Activated naive CD8-positive, alpha-beta T cell treated with anti-CD3 and anti-CD28 coated beads, Interleukin-2, amount 10 ng/mL, durations not matched to agents 7 days and 5 days (primary cell): Measurements from ENCODE around the gene MIB2. TPM values are rescaled to one million over a fixed set of nuclear protein-coding genes. Genes with fewer than 3 reads are reported as not detected.
"Not testable (repeated sequence)": the region's sequence is repeated elsewhere in the genome, so short reads cannot be mapped to it uniquely, and the experiment has no call there.

Experiments used
- ATAC-seq: fragments of 150-1000 bp; cut with Tn5 transposase; one replicate; pipeline ENCODE4 v1.10.0; 2021; ENCODE audit warnings: low read depth, moderate library complexity
- POLR2A ChIA-PET: fragments of 350-600 bp; sonication (Branson Sonifier 250); formaldehyde crosslinking; loops from one replicate; lab custom pipeline; 2021; ENCODE audit warnings: antibody characterized with exemption; lab: Charles Lee
- DNase-seq: peaks from one replicate; pipeline ENCODE4 v3.0.0; 2021
- H3K27ac Mint-ChIP-seq: one replicate; pipeline ENCODE4 v1.8.0; 2022; ENCODE audit warnings: mild to moderate bottlenecking, mixed read lengths
- H3K27me3 Mint-ChIP-seq: one replicate; pipeline ENCODE4 v1.8.0; 2022; ENCODE audit warnings: mild to moderate bottlenecking, moderate library complexity, mixed read lengths
- H3K36me3 Mint-ChIP-seq: one replicate; pipeline ENCODE4 v1.8.0; 2021; ENCODE audit warnings: mild to moderate bottlenecking, mixed read lengths
- H3K4me1 Mint-ChIP-seq: one replicate; pipeline ENCODE4 v1.8.0; 2021; ENCODE audit warnings: mixed read lengths
- H3K4me3 Mint-ChIP-seq: one replicate; pipeline ENCODE4 v1.8.0; 2022; ENCODE audit warnings: mild to moderate bottlenecking, moderate library complexity, mixed read lengths
- H3K9me3 Mint-ChIP-seq: one replicate; pipeline ENCODE4 v1.8.0; 2021; ENCODE audit warnings: mixed read lengths
- total RNA-seq, 2 experiments: library from RNA; stranded (reverse); gene quantifications; one replicate each; pipeline ENCODE4 v1.2.3, GENCODE V29; 2021

MIB2 gene
- total RNA-seq, 2 experiments from 2014 or later: 72.6 to 75.2 TPM

DNA sequence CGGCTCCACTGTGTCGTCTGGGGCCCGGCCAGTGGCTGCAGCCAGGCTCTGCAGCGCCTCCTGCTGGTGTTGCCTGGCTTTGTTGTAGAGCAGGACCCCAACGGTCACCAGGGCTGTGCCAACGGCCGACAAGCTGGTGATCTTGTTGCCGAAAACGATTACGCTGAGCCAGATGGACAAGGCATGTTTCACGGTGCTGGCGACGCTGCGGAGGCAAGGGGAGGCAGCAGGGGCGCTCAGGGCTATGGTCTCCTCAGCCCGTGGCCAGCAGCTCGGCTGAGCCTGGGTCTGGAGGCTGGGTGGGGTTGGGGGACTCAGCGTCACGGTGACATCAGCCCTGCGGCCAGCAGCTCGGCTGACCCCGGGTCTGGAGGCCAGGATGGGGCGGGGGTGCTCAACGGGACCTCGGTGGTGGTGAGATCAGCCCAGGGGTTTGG, 50.5 kb downstream of the MIB2 start:
- POLR2A ChIA-PET: interaction anchor here (0.6 to 1.9 kb wide), 2 partner anchors 13 to 95 kb away, joined by 4 to 8 read pairs; no protein-coding TSS in a partner anchor
- H3K27ac Mint-ChIP-seq: no peak overlapping the region
- H3K36me3 Mint-ChIP-seq: peaks cover 3% of the 10 kb centered on the region
- no peak for DNase-seq
- H3K27me3 Mint-ChIP-seq: no peaks in the 10 kb centered on the region
- H3K9me3 Mint-ChIP-seq: no peaks in the 10 kb centered on the region
- H3K4me1 Mint-ChIP-seq: peaks cover 2% of the 10 kb centered on the region
- no peak overlapping the region for H3K4me3 Mint-ChIP-seq
- peak; percentile 35 for ATAC-seq

DNA sequence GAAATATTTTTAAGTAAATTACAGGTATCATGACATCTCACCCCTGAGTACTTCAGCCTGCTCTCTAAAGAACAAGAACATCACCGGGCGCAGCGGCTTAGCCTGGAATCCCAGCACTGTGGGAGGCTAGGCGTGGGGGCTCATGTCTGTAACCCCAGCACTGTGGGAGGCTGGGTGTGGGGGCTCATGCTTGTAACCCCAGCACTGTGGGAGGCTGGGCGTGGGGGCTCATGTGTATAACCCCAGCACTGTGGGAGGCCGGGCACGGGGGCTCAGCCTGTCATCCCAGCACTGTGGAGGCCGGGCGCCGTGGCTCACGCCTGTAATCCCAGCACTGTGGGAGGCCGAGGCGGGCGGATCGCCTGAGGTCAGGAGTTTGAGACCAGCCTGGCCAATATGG, 51.2 kb downstream of the MIB2 start:
- Mint-ChIP-seq H3K27ac (no peak overlapping the region), H3K4me1 (peaks cover 2% of the 10 kb centered on the region), H3K36me3 (peaks cover 3% of the 10 kb centered on the region), H3K27me3 (no peaks in the 10 kb centered on the region), H3K9me3 (no peaks in the 10 kb centered on the region), H3K4me3 (no peak overlapping the region)
- POLR2A ChIA-PET: interaction anchor here (1.9 kb wide), 1 partner anchor 12 kb away, joined by 8 read pairs; no protein-coding TSS in a partner anchor
- no peak for DNase-seq
- ATAC-seq: no peak

DNA sequence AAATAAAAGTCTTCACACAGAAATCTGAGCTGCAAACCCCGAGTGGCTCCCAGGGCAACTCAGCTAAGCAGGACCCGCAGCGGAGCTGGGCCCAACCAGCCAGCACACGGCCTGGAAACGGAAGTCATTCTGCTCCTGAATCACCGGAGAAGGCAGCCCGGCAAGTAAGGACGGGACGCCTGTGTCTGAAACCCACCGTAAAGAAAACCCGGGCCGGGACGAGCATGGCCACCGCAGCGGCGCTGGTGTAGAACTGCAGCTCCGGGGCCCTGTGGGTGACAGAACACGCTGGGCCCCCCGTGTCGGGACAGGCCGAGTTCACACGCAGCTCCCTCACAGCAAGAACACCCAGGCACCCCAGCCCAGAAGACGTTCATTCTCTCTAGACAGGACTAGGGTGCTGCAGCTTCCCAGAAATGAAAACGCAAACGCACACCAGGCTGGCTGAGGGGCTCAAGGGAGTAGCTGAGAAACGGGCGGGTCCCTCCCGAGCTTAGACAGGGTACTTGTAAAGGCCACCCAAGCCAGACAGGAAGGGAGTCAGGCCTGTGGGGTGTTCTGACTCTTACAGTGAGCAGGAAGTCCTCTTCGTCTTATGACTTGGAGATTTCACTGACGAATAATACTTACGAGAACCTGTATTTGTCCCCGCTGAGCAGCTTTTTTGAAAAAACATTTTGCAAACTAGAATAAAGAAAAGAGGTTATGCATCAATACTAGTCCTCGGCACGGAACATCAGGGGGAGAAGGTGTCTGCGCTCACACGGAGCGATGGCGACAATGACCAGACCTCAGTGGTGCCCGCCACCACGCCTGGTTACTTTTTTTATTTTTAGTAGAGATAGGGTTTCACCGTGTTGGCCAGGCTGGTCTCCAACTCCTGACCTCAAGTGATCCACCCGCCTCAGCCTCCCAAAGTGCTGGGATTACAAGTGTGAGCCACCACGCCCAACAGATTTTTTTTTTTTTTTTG, 54.5 kb downstream of the MIB2 start:
- no peak for DNase-seq
- H3K36me3 Mint-ChIP-seq: peaks cover 4% of the 10 kb centered on the region

DNA sequence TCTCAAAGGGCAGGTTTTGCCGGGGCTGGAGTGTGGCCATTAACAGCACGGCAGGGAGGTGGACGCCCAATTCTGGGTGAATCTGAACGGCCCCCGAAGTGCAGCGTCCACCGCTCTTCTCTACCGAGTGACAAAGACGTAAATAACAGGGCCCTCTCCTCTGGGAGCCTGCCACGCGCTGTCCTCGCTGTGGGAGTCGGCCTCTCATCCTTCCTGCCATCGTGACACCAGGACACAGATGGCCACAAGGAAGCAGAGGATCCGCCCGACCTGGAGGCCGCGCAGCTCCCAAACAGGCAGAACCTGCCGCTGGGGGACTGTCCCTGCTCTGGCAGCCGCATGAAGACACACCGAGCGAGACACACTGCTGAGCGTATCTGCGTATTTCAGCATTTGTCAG, 55.6 kb downstream of the MIB2 start:
- no peak overlapping the region for H3K27ac Mint-ChIP-seq
- no peak overlapping the region for H3K4me3 Mint-ChIP-seq
- H3K9me3 Mint-ChIP-seq: no peaks in the 10 kb centered on the region
- H3K27me3 Mint-ChIP-seq: no peaks in the 10 kb centered on the region
- POLR2A ChIA-PET: no interaction called here
- DNase-seq (no peak), ATAC-seq (no peak)
- H3K36me3 Mint-ChIP-seq: peaks cover 4% of the 10 kb centered on the region
- H3K4me1 Mint-ChIP-seq: peaks cover 2% of the 10 kb centered on the region

More for the DNA sequence above, 54.5 kb downstream of the MIB2 start:
- H3K4me1 Mint-ChIP-seq: peaks cover 2% of the 10 kb centered on the region
- no peak overlapping the region for H3K27ac Mint-ChIP-seq
- POLR2A ChIA-PET: interaction anchor here (0.6 kb wide), 1 partner anchor 98 kb away, joined by 4 read pairs; no protein-coding TSS in a partner anchor
- no peak overlapping the region for H3K4me3 Mint-ChIP-seq
- no peak for ATAC-seq
- no peaks in the 10 kb centered on the region for H3K9me3 Mint-ChIP-seq
- no peaks in the 10 kb centered on the region for H3K27me3 Mint-ChIP-seq

DNA sequence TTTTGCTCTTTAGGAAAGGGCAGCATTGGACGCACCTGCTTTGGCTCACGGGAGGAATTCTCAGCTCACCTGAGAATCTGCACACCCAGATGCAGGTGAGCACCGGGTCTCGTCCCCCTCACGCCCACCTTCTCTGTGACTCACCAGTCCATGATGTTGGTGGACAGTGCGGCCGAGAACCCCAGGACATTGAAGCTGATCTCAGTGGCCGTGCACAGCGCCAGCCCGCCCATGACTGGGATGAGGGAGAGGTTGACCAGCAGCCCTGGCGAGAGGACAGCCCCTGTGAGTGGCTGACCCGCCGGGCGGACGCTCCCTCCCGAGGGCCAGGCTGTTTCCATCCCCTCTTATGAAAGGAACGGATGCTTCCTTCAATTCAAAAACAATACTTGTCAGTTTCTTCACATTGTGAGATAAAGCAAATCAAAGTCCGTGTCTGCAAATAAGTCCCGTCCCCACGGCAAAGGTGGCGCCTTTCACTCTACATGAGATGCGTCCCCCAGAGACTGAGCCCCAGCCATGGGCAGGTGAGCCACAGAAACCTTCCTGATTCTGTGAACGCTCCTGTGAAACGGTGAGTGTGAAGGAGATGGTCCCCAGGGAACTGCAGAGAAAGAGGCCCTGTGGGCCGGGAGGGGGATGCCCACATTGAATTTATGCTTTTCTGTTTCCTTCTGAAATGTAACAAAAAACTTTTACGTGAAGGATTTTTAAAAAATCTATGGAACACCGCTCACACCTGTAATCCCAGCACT, 56.2 kb downstream of the MIB2 start:
- peaks cover 2% of the 10 kb centered on the region for H3K4me1 Mint-ChIP-seq
- peaks cover 4% of the 10 kb centered on the region for H3K36me3 Mint-ChIP-seq
- ATAC-seq: no peak
- no peaks in the 10 kb centered on the region for H3K9me3 Mint-ChIP-seq
- no peak overlapping the region for H3K4me3 Mint-ChIP-seq
- POLR2A ChIA-PET: no interaction called here
- H3K27me3 Mint-ChIP-seq: no peaks in the 10 kb centered on the region
- no peak for DNase-seq
- no peak overlapping the region for H3K27ac Mint-ChIP-seq

DNA sequence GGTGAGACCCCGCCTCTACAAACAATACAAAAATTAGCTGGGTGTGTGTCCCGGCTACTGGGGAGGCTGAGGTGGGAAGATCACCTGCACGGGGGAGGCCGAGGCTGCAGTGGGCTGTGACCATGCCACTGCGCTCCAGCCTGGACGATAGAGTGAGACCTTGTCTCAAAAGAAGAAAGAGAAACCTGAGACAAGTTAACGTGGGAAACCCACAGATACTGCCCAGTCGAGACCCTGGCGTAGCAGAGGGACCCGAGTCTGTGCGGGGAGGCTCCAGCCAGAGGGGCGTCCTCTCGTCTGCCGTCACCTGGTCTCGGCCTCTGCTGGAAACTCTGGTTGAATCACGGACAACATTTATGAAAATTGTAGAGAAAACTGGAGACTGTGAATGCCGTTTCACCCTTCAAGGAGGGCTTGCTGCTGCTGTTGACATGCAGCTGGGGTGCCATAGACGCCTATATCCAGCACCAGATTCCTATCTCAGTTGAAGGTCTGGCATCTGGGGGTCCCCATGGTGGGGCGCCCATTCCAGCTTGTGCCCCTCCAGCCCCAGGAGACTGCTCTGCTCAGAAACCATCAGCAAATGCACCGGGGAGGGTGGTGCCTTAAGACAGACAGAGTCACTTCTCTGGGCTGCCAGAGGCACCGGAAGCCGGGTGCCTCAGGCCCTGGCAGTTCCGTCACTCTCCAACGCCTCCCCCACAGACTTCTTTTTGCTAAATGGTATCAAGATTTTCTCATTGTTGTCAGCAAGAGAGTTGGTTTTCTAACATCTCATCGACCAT, 57.1 kb downstream of the MIB2 start:
- ATAC-seq (no peak), DNase-seq (no peak)
- H3K9me3 Mint-ChIP-seq: no peaks in the 10 kb centered on the region
- peaks cover 2% of the 10 kb centered on the region for H3K4me1 Mint-ChIP-seq
- no peaks in the 10 kb centered on the region for H3K27me3 Mint-ChIP-seq
- H3K4me3 Mint-ChIP-seq: no peak overlapping the region
- peaks cover 4% of the 10 kb centered on the region for H3K36me3 Mint-ChIP-seq
- H3K27ac Mint-ChIP-seq: no peak overlapping the region
- POLR2A ChIA-PET: no interaction called here

DNA sequence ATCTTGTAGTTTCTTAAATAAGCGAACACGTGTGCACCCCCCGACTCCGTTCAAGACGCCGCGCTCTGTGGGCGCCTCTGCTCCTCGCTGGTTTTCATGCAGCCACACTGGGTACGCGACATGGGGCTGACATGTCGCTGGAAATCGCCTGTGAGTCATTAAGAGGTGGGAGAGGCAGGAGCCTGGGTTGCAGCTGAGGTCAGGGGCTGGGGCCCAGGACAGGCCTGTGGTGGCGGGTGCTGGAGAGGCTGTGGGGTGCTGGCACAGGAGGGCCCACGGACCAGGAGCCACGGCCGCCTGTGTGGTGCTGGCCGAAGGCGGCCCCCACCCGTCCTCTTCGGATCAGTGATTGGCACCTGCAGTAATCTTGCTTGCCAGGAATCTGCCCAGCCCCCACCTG, 59.5 kb downstream of the MIB2 start:
- POLR2A ChIA-PET: not testable (repeated sequence)

DNA sequence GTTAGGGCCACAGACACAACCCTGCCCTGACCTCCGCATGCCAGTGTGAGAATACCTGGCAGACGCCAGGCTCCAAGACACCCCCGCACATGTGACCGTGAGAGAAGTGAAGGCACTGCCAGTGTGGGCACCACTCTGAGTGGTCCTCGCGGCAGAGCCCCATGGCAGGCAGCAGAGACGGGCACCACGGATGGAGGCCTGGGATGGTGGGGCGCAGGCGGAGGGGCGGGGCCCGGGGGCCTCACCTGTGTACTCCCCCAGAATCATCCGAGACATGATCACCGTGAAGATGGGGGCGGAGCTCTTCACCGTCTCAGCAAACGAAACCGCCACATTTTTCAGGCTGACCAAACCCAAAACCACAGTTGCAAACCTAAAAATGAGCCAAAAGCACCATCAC, 59.9 kb downstream of the MIB2 start:
- peaks cover 16% of the 10 kb centered on the region for H3K4me1 Mint-ChIP-seq
- H3K36me3 Mint-ChIP-seq, H3K4me3 Mint-ChIP-seq, H3K27me3 Mint-ChIP-seq, DNase-seq, H3K9me3 Mint-ChIP-seq, POLR2A ChIA-PET, ATAC-seq, H3K27ac Mint-ChIP-seq: not testable (repeated sequence)

More for the DNA sequence above, 59.5 kb downstream of the MIB2 start:
- not testable (repeated sequence) for H3K4me3 Mint-ChIP-seq, H3K9me3 Mint-ChIP-seq, H3K27ac Mint-ChIP-seq, DNase-seq, H3K36me3 Mint-ChIP-seq, ATAC-seq, H3K27me3 Mint-ChIP-seq
- H3K4me1 Mint-ChIP-seq: peaks cover 16% of the 10 kb centered on the region

DNA sequence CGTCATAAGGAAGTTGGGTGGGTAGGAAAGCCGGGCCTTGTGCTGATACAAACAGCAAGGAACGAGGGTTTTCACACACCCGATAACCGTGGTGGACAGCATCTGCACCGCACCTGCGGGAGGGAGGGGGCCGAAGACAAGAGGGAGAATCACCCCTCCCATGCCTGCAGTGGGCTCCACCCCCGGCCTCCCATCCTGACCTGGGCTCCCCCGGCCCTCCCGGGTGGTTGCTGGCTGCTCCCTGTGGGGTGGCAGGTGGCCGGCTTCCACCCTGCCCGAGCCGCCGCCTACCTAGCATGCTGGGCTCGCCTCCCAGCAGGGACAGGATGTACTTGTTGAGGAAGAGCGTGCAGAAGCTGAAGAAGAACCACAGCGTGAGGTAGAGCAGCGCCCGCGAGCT, 60.8 kb downstream of the MIB2 start:
- H3K4me3 Mint-ChIP-seq, POLR2A ChIA-PET, H3K27ac Mint-ChIP-seq, ATAC-seq, H3K9me3 Mint-ChIP-seq, DNase-seq, H3K36me3 Mint-ChIP-seq, H3K27me3 Mint-ChIP-seq: not testable (repeated sequence)
- peaks cover 16% of the 10 kb centered on the region for H3K4me1 Mint-ChIP-seq

DNA sequence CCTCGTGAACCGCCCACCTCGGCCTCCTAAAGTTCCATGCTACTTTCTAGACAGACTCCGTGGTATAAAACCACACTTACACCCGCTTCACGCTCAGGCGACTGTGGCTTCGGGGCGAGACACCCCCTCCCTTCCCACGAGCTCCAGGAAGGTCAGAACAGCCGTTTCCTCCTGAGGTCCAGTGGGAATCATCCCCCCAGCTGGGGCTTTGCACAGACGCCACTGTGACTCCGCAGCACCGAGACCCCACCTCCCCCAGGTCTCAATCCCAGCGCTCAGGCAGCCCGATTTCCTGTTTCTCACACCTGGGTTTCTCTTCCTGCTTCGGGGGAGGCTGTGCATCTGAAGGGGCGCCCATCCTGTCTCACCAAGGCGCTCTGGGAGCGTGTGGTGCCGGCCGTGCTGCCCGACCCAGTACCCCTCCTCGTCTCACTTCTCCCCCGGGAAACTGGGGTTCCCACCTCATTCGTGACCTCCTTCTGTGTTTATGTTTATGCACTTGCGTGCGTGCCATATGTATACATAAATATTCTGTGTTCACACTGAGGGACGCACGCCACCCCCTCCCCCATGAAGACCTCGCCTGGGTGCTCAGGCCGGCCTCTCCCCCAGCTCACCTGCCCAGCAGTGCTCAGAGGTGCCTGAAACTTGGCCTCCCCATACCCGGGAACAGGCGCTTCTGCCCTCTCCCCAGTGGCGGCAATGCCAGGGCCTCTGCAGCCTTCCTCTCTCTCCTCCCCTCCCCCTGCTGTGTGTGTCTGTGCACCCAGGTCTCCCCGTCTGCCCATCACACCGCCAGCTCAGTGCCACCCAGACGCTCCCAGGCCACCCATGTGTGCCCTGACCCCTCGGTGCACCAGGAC, 62.6 kb downstream of the MIB2 start:
- H3K36me3 Mint-ChIP-seq: peaks cover 2% of the 10 kb centered on the region
- no peaks in the 10 kb centered on the region for H3K9me3 Mint-ChIP-seq
- POLR2A ChIA-PET: interaction anchor here (0.6 to 2.5 kb wide), 4 partner anchors 11 to 48 kb away, joined by 3 to 17 read pairs (median 6); no protein-coding TSS in a partner anchor
- H3K4me3 Mint-ChIP-seq: peak overlapping the region; percentile 81
- ATAC-seq: peak; percentile 73
- peaks cover 16% of the 10 kb centered on the region for H3K4me1 Mint-ChIP-seq
- peak; percentile 69 for DNase-seq
- peak overlapping the region; percentile 90 for H3K27ac Mint-ChIP-seq
- no peaks in the 10 kb centered on the region for H3K27me3 Mint-ChIP-seq

DNA sequence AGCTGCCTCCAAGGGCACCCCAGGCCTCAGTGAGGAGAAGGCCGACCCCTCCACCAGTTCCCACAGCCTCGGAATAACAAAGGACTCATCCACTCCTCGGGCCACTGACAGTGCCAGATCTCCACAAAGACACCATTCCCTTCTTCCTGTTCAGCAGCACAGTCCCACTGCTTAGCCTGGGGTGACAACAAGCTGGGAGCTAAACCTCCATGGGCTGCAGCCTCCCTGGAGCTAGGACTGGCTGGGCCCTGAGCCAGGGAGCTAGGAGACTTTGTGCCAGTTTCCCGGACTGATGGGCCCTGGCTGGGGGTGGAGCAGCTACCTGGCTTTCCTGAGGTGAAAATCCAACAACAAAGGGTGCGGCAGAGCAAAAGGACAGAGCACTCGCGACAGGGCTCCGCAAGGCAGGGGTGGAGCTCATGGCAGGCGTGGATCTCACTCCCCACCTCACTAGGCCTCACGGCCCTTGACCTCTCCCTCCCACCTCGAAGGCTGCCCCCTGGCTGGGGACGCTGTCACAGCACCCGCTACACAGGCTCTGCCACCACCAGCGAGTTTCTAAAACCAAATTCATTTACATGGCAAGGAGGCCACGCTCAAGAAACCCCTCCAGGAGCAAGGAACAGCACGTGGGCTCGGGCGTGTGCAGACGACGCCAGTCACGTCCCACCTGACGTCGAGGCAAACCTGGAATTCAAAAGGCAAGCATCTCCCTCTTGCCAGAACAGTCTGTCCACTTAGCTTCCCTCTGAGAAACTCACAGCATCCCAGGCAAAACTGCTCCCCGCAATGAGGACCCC, 63.5 kb downstream of the MIB2 start:
- H3K9me3 Mint-ChIP-seq: no peaks in the 10 kb centered on the region
- H3K36me3 Mint-ChIP-seq: no peaks in the 10 kb centered on the region
- DNase-seq: peak; percentile 74
- peaks cover 16% of the 10 kb centered on the region for H3K4me1 Mint-ChIP-seq
- POLR2A ChIA-PET: interaction anchor here (1.8 to 2.5 kb wide), 2 partner anchors 13 to 49 kb away, joined by 8 to 17 read pairs; no protein-coding TSS in a partner anchor
- no peaks in the 10 kb centered on the region for H3K27me3 Mint-ChIP-seq
- ATAC-seq: peak; percentile 59
- peak overlapping the region; percentile 81 for H3K4me3 Mint-ChIP-seq
- peak overlapping the region; percentile 90 for H3K27ac Mint-ChIP-seq
